Activated CD4-positive, alpha-beta memory T cell treated with anti-CD3 and anti-CD28 coated beads for 36 hours (primary cell): Measurements from ENCODE around the gene GRHL1. TPM values are rescaled to one million over a fixed set of nuclear protein-coding genes. Genes with fewer than 3 reads are reported as not detected.
A peak's percentile ranks its signal among the peaks of the same experiment; 100 is the strongest.

ENCODE experiments used
- CTCF ChIA-PET: fragments of 350-600 bp; sonication (Branson Sonifier 250); formaldehyde crosslinking; loops from one replicate; lab custom pipeline; 2021; ENCODE audit warnings: antibody characterized with exemption, inconsistent platforms; lab: Charles Lee
- POLR2A ChIA-PET: fragments of 350-600 bp; sonication (Branson Sonifier 250); formaldehyde crosslinking; loops from one replicate; lab custom pipeline; 2021; ENCODE audit warnings: antibody characterized with exemption; lab: Charles Lee
- DNase-seq: peaks from one replicate; pipeline ENCODE4 v3.0.0-alpha.2; 2020
- H3K27ac Mint-ChIP-seq: one replicate; pipeline ENCODE4 v1.8.0; 2021; ENCODE audit warnings: mixed read lengths
- H3K27me3 Mint-ChIP-seq: one replicate; pipeline ENCODE4 v1.8.0; 2021; ENCODE audit warnings: mixed read lengths
- H3K36me3 Mint-ChIP-seq: one replicate; pipeline ENCODE4 v1.8.0; 2021; ENCODE audit warnings: mixed read lengths
- H3K4me1 Mint-ChIP-seq: one replicate; pipeline ENCODE4 v1.8.0; 2021; ENCODE audit warnings: low read depth, mixed read lengths
- H3K4me3 Mint-ChIP-seq: one replicate; pipeline ENCODE4 v1.8.0; 2021; ENCODE audit warnings: mild to moderate bottlenecking, mixed read lengths
- H3K9me3 Mint-ChIP-seq: one replicate; pipeline ENCODE4 v1.8.0; 2021; ENCODE audit warnings: mixed read lengths
- intact Hi-C: fragments of 100-400 bp; cut with micrococcal nuclease; formaldehyde crosslinking; loops from one replicate; pipeline ENCODE4 v1.15.1; 2023
- total RNA-seq, 2 experiments: library from RNA; stranded (reverse); gene quantifications; one replicate each; pipeline ENCODE4 v1.2.3, GENCODE V29; 2021

Gene GRHL1
- total RNA-seq, 2 experiments from 2014 or later, result 1.00 to 1.1 TPM

GRCh38 chr2:10043256-10043905, 91.9 kb downstream of the GRHL1 start, which contains the start of gene KLF11:
KLF11 (plus strand) TSS chr2:10043550; CDS start chr2:10043717, 167 bp downstream.
- CTCF ChIA-PET, result interaction anchor here (0.7 to 12.7 kb wide), 6 partner anchors 29 to 243 kb away, joined by 3 to 149 read pairs (median 4); no protein-coding TSS in a partner anchor
- intact Hi-C loops, result loop anchor here (5.0 to 10.0 kb wide), 3 partner anchors 201 to 619 kb away; partner anchors contain the start of genes CPSF3, ITGB1BP1, TAF1B and YWHAQ
- H3K27me3 Mint-ChIP-seq, result peaks cover 3% of the 10 kb centered on the region
- H3K9me3 Mint-ChIP-seq, result no peaks in the 10 kb centered on the region
- H3K36me3 Mint-ChIP-seq, result peaks cover 6% of the 10 kb centered on the region
- peak within 1 kb of the TSS; percentile 57 for H3K27ac Mint-ChIP-seq
- DNase-seq, result peak; percentile 82
- peaks cover 22% of the 10 kb centered on the region for H3K4me1 Mint-ChIP-seq
- H3K4me3 Mint-ChIP-seq, result peak within 1 kb of the TSS; percentile 69
- POLR2A ChIA-PET, result interaction anchor here (1.3 to 1.4 kb wide), 3 partner anchors 9 to 200 kb away, joined by 3 to 4 read pairs (median 4); partner anchors contain the start of gene TAF1B

GRCh38 chr2:10043906-10044601, 92.6 kb downstream of the GRHL1 start:
- POLR2A ChIA-PET, result interaction anchor here (0.7 to 1.4 kb wide), 5 partner anchors 9 to 489 kb away, joined by 3 to 6 read pairs (median 4); partner anchors contain the start of genes ADAM17 and TAF1B

GRCh38 chr2:10045561-10046355, 94.3 kb downstream of the GRHL1 start:
- Mint-ChIP-seq H3K4me1 (peaks cover 22% of the 10 kb centered on the region), H3K4me3 (no peak overlapping the region), H3K9me3 (no peaks in the 10 kb centered on the region), H3K27me3 (peaks cover 3% of the 10 kb centered on the region), H3K27ac (peak overlapping the region; percentile 25), H3K36me3 (peaks cover 6% of the 10 kb centered on the region)
- ChIA-PET CTCF (interaction anchor here (0.9 to 12.7 kb wide), 9 partner anchors 9 to 363 kb away, joined by 3 to 149 read pairs (median 15); no protein-coding TSS in a partner anchor), POLR2A (no interaction called here)
- no peak for DNase-seq
- intact Hi-C loops, result loop anchor here (2.0 to 10.0 kb wide), 3 partner anchors 75 to 903 kb away; partner anchors contain the start of genes CPSF3 and ITGB1BP1

More at GRCh38 chr2:10043906-10044601, 92.6 kb downstream of the GRHL1 start:
- no peaks in the 10 kb centered on the region for H3K9me3 Mint-ChIP-seq
- H3K27ac Mint-ChIP-seq, result peak overlapping the region; percentile 47
- H3K27me3 Mint-ChIP-seq, result peaks cover 3% of the 10 kb centered on the region
- H3K4me1 Mint-ChIP-seq, result peaks cover 22% of the 10 kb centered on the region
- peaks cover 6% of the 10 kb centered on the region for H3K36me3 Mint-ChIP-seq
- peak; percentile 94 for DNase-seq
- H3K4me3 Mint-ChIP-seq, result peak overlapping the region; percentile 64
- intact Hi-C loops, result loop anchor here (1.0 to 10.0 kb wide), 5 partner anchors 77 to 619 kb away; partner anchors contain the start of genes CPSF3, GRHL1, ITGB1BP1 and TAF1B
- CTCF ChIA-PET, result interaction anchor here (0.7 to 12.7 kb wide), 9 partner anchors 9 to 274 kb away, joined by 3 to 149 read pairs (median 4); no protein-coding TSS in a partner anchor

- intact Hi-C loops, result loop anchor here (5.0 to 10.0 kb wide), 2 partner anchors 622 to 905 kb away; partner anchors contain the start of genes CPSF3 and ITGB1BP1
- CTCF ChIA-PET, result interaction anchor here (0.6 to 12.7 kb wide), 16 partner anchors 10 to 362 kb away, joined by 3 to 149 read pairs (median 13); no protein-coding TSS in a partner anchor
- POLR2A ChIA-PET, result interaction anchor here (1.1 to 1.4 kb wide), 2 partner anchors 62 to 248 kb away, joined by 3 to 5 read pairs; no protein-coding TSS in a partner anchor
- Mint-ChIP-seq H3K27ac (no peak overlapping the region), H3K9me3 (no peaks in the 10 kb centered on the region), H3K36me3 (peaks cover 6% of the 10 kb centered on the region), H3K4me3 (no peak overlapping the region), H3K4me1 (peaks cover 22% of the 10 kb centered on the region), H3K27me3 (peaks cover 3% of the 10 kb centered on the region)
- no peak for DNase-seq
These were observed 95.4 kb downstream of the GRHL1 start for GRCh38 chr2:10046931-10047330.

- no peak overlapping the region for H3K4me3 Mint-ChIP-seq
- H3K27me3 Mint-ChIP-seq, result peaks cover under 1% of the 10 kb centered on the region
- H3K9me3 Mint-ChIP-seq, result no peaks in the 10 kb centered on the region
- ChIA-PET CTCF (interaction anchor here (1.1 to 12.7 kb wide), 20 partner anchors 10 to 398 kb away, joined by 3 to 149 read pairs (median 9); no protein-coding TSS in a partner anchor), POLR2A (interaction anchor here (0.8 to 1.4 kb wide), 4 partner anchors 63 to 401 kb away, joined by 3 to 5 read pairs (median 3); no protein-coding TSS in a partner anchor)
- H3K27ac Mint-ChIP-seq, result no peak overlapping the region
- H3K4me1 Mint-ChIP-seq, result peaks cover 16% of the 10 kb centered on the region
- peaks cover 10% of the 10 kb centered on the region for H3K36me3 Mint-ChIP-seq
- no peak for DNase-seq
- intact Hi-C loops, result loop anchor here (1.0 to 10.0 kb wide), 6 partner anchors 64 to 906 kb away; partner anchors contain the start of genes CPSF3 and ITGB1BP1
These were observed 96.4 kb downstream of the GRHL1 start for GRCh38 chr2:10047616-10048500.

GRCh38 chr2:10048501-10049171, 97.1 kb downstream of the GRHL1 start:
- no peak overlapping the region for H3K27ac Mint-ChIP-seq
- H3K36me3 Mint-ChIP-seq, result peaks cover 15% of the 10 kb centered on the region
- H3K4me3 Mint-ChIP-seq, result no peak overlapping the region
- DNase-seq, result no peak
- POLR2A ChIA-PET, result interaction anchor here (0.8 to 0.9 kb wide), 3 partner anchors 206 to 400 kb away, joined by 3 read pairs; no protein-coding TSS in a partner anchor
- peaks cover 15% of the 10 kb centered on the region for H3K4me1 Mint-ChIP-seq
- CTCF ChIA-PET, result interaction anchor here (0.7 to 12.7 kb wide), 24 partner anchors 9 to 387 kb away, joined by 3 to 149 read pairs (median 6); partner anchors contain the start of gene TAF1B
- H3K27me3 Mint-ChIP-seq, result no peaks in the 10 kb centered on the region
- no peaks in the 10 kb centered on the region for H3K9me3 Mint-ChIP-seq
- intact Hi-C loops, result loop anchor here (1.0 to 10.0 kb wide), 6 partner anchors 64 to 906 kb away; partner anchors contain the start of genes CPSF3 and ITGB1BP1

Other genes with a start within 250 kb of the GRHL1 start
- 10 to 100 TPM; 32.6 TPM for gene TAF1B, start 108.2 kb upstream of the GRHL1 start, total RNA-seq
- 1 to 10 TPM; 5.6 to 6.1 TPM for gene KLF11, start 91.9 kb downstream of the GRHL1 start, total RNA-seq
- under 1 TPM in 1 of 2 experiments, not detected in 1; 0.07 TPM for gene CYS1, start 128.7 kb downstream of the GRHL1 start, total RNA-seq
- gene RRM2, start 171.0 kb downstream of the GRHL1 start, total RNA-seq, result 100 to 1,000 TPM; 523 to 528 TPM